HG02981 (cell line): ENCODE data around the gene C9orf152.
"Not testable (repeated sequence)": the region's sequence is repeated elsewhere in the genome, so short reads cannot be mapped to it uniquely, and the experiment has no call there.

Experiments used
- ATAC-seq: cut with Tn5 transposase; IDR thresholded peaks from one replicate; pipeline ENCODE4 v1.9.1; 2021; ENCODE audit warnings: mild to moderate bottlenecking, moderate library complexity; ENCODE audit not compliant: unreplicated experiment

C9orf152 gene

GRCh38 chr9:110208031-110208430 lies at the start of gene C9orf152:
Gene C9orf152 (minus strand): TSS chr9:110208159. CDS start chr9:110207579, 580 bp downstream.
- ATAC-seq: no peak

DNA sequence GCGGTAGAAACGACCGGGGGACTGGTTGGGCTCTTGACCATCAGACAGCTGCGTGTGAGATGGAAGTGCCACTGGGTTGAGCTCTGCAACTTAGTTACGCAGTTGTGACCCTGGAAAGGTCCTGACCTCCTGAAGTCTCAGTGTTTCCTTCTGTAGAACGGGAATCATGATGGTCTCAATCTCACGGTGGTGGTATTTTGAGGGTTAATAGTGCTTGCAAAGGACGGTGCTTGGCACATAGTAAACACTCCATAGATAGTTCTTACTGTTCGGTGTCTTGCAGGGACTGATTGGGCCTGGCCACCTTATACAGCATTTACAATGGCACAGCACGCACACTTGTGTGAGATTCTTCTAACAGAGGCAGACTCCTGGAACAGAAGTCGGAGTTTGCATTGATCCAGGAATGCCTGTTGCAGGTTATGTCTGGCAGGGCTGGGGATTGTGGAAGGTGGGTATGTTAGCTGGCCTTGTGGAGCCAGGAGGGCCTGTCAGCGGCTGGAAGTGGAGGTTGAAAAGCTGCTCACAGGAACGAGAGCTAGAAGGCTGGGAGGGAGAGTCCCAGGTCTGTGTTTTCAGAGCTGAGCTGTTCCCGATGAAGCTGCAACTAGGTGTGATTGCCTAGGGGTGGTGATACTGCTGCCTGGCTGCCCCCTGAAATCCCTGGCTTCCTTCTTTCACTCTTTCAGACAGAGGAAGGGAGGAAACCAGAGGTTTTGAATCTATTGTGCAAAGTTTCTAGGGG lies 49.3 kb upstream of the C9orf152 start:
- peak; percentile 1 for ATAC-seq

- ATAC-seq: peak; percentile 65
Measured at GRCh38 chr9:110256380-110257096, 48.6 kb upstream of the C9orf152 start, which contains the start of gene TXN. Gene TXN (minus strand): TSS chr9:110256507. CDS start chr9:110256435, 72 bp downstream.

GRCh38 chr9:110255463-110256379 lies 47.8 kb upstream of the C9orf152 start:
- peak; percentile 15 for ATAC-seq

GRCh38 chr9:110255034-110255462 lies 47.1 kb upstream of the C9orf152 start:
- no peak for ATAC-seq

DNA sequence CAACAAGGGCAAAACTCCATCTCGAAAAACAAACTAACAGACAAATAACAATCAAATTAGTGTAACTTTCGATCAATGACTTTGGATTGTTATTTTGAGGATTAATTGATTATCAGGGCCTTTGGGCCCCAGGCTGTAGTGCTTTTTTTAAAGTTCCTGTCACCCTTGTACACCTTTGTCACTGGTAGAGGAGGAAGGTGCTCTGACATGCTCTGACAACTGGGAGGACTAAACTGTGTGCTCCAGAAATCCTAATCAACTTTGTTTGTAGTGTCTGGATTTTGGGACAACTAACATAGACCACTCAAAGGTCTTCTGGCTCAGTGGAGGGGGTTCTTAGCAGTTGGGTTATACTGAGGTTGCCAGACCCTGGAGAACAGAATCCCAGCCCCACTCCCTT lies 46.5 kb upstream of the C9orf152 start:
- no peak for ATAC-seq

GRCh38 chr9:110252509-110253139 lies 44.7 kb upstream of the C9orf152 start:
- no peak for ATAC-seq

DNA sequence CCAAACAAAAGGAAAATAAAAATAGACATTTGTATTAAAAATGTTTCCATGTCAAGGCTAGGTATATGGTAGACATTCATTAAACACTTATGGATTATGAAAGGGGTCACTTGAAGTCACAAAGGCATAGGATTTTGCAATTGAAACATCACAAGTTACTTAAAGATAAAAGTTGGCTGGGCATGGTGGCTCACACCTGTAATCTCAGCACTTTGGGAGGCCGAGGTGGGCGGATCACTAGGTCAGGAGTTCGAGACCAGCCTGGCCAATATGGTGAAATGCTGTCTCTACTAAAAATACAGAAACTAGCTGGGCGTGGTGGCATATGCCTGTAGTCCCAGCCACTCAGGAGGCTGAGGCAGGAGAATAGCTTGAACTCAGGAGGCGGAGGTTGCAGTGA lies 43.8 kb upstream of the C9orf152 start:
- ATAC-seq: not testable (repeated sequence)

- no peak for ATAC-seq
Measured at GRCh38 chr9:110251212-110251611, 43.3 kb upstream of the C9orf152 start.

- no peak for ATAC-seq
Measured at GRCh38 chr9:110249603-110250002, 41.6 kb upstream of the C9orf152 start.

- ATAC-seq: no peak
Measured at GRCh38 chr9:110248361-110248760, 40.4 kb upstream of the C9orf152 start.

DNA sequence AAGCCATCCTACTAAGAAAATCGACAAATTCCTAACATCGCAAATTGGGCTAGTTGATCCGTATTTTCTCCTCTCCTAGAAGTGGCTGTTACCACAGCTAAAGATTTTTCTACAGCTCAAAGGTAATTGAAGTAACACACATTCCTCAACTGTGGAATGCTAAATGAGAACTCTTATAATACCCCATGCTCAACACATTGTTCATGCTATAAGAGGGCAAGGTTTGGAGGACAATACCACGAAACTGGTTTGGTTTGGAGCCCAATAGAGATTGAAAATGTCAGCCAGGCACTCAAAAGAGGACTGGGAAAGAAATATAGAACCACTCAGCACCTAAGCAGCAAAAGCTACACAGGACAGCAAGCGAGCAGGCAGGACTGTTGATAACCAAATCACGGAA lies 38.3 kb upstream of the C9orf152 start:
- ATAC-seq: no peak

DNA sequence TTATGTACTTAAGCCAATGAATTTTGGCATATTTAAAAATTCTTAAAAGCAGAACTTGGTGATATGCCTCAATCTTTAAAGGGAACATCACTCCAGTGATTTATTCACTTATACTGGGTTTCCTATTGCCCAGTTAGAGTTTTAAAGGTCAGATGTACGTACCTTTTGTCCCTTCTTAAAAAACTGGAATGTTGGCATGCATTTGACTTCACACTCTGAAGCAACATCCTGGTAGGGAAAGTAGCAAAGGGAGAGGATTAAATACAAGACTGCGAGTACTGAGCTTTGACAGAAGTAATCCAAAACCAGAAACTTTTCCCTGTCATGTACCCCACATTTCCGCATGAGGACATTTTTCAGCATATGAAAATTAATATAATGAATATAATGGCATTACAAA lies 36.7 kb upstream of the C9orf152 start:
- no peak for ATAC-seq

GRCh38 chr9:110241858-110242321 lies 33.9 kb upstream of the C9orf152 start:
- no peak for ATAC-seq

DNA sequence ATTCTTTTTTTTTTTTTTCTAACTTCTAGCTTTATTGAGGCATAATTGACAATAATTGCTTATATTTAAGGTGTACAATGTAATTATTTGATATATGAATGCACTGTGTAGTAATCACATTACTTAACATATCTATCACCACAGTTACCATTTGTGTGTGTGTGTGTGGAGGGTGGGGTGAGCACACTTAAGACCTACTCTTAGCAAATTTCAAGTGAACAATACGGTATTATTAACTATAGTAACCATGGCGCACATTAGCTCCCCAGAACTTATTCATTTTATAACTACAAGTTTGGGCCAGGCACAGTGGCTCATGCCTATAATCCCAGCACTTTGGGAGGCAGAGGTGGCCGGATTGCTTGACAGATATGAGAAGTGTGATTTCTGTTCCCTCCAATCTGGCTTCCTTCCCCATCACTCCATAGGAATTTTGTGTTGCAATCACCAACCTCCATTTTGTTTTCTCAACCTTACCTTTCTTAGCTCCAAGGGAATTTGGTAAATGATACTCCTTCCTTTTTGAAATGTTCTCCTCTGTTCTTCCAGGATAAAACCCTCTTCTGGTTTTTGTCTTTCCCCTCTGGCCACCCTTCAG lies 33.4 kb upstream of the C9orf152 start:
- no peak for ATAC-seq

- ATAC-seq: no peak
Measured at GRCh38 chr9:110240198-110240597, 32.2 kb upstream of the C9orf152 start.

DNA sequence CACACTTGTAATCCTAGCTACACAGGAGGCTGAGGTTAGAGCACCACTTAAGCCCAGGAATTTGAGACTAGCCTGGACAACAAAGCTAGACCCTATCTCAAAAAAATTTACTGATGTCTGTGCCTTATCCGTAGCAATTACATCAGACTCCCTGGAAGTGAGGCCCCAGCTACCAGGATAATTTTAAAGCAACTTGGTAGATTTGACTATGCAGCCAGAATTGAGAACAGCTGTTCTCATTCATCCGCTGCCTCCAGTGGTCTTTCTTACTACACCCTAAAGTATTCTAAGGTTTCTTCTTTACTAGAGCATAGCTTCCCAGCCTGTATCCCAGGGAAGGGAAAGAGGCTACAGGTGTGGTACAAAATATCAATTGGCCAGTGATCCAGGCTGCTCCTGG lies 20.4 kb upstream of the C9orf152 start:
- ATAC-seq: no peak

DNA sequence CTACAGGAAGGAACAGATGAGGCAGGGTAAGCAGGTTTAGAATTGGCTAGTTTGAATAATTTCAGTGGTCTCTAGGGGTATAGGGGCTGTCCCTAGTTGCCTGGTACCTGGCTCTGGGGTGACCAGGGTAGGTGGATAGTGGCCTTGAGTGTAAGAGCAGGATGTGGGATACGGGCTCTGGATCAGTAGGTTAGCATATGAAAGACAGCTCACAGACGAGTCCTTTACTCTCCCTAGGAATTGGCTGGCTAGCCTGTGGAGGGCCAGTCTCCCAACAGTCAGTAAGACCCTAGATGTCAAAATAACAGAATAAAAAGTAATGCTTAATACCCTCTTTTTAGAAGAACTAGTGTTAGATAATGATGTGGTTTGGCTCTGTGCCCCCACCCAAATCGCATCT lies 16.6 kb upstream of the C9orf152 start:
- no peak for ATAC-seq

- no peak for ATAC-seq
Measured at GRCh38 chr9:110220809-110221208, 12.8 kb upstream of the C9orf152 start.

- ATAC-seq: no peak
Measured at GRCh38 chr9:110217656-110218099, 9.7 kb upstream of the C9orf152 start.
